Osteocyte (in vitro differentiated cells): ENCODE measurements around the gene GTF2F2. TPM values are rescaled to one million over a fixed set of nuclear protein-coding genes. Genes with fewer than 3 reads are reported as not detected.

Experiments used
- DNase-seq: peaks from one replicate; pipeline ENCODE4 v3.0.0; 2021; ENCODE audit warnings: mixed read lengths; ENCODE audit not compliant: unreplicated experiment; ENCODE audit errors: extremely low spot score
- H3K27ac Mint-ChIP-seq: one replicate; pipeline ENCODE4 v1.8.0; 2021; ENCODE audit warnings: mild to moderate bottlenecking, mixed read lengths; ENCODE audit not compliant: unreplicated experiment
- H3K27me3 Mint-ChIP-seq: one replicate; pipeline ENCODE4 v1.8.0; 2021; ENCODE audit warnings: mixed read lengths; ENCODE audit not compliant: unreplicated experiment
- H3K36me3 Mint-ChIP-seq: one replicate; pipeline ENCODE4 v1.8.0; 2021; ENCODE audit warnings: mixed read lengths; ENCODE audit not compliant: unreplicated experiment
- H3K4me1 Mint-ChIP-seq: one replicate; pipeline ENCODE4 v1.8.0; 2021; ENCODE audit warnings: mixed read lengths; ENCODE audit not compliant: unreplicated experiment
- H3K4me3 Mint-ChIP-seq: one replicate; pipeline ENCODE4 v1.8.0; 2021; ENCODE audit warnings: mild to moderate bottlenecking, moderate library complexity, mixed read lengths; ENCODE audit not compliant: unreplicated experiment
- H3K9me3 Mint-ChIP-seq: one replicate; pipeline ENCODE4 v1.8.0; 2021; ENCODE audit warnings: mixed read lengths; ENCODE audit not compliant: unreplicated experiment
- CTCF ChIP-seq: fragments of 200-600 bp; sonication (generic); IDR thresholded peaks from 2 replicates; pipeline ENCODE4 v1.5.0; 2021; ENCODE audit warnings: antibody characterized with exemption, mild to moderate bottlenecking, moderate library complexity
- total RNA-seq: library from RNA; stranded (reverse); gene quantifications from 2 replicates; pipeline ENCODE4 v1.2.1, GENCODE V29; 2021

The GTF2F2 gene
- total RNA-seq, 1 donor from 2014 or later = 15.6 TPM

GRCh38 chr13:45108716-45109101 is 11.6 kb upstream of the GTF2F2 start:
- Mint-ChIP-seq H3K36me3 (no peaks in the 10 kb centered on the region), H3K9me3 (no peaks in the 10 kb centered on the region), H3K27me3 (peaks cover 30% of the 10 kb centered on the region), H3K4me1 (no peaks in the 10 kb centered on the region), H3K27ac (no peak overlapping the region), H3K4me3 (no peak overlapping the region)
- no peak for DNase-seq
- no peak for TF ChIP-seq CTCF

GRCh38 chr13:45109102-45109720 is 11.1 kb upstream of the GTF2F2 start:
- Mint-ChIP-seq H3K27ac (no peak overlapping the region), H3K9me3 (no peaks in the 10 kb centered on the region), H3K4me3 (no peak overlapping the region), H3K4me1 (no peaks in the 10 kb centered on the region), H3K36me3 (no peaks in the 10 kb centered on the region), H3K27me3 (peaks cover 27% of the 10 kb centered on the region)
- no peak for TF ChIP-seq CTCF
- DNase-seq = no peak

GRCh38 chr13:45113233-45114224 is 6.8 kb upstream of the GTF2F2 start:
- no peak for DNase-seq
- Mint-ChIP-seq H3K4me1 (no peaks in the 10 kb centered on the region), H3K27me3 (peaks cover 17% of the 10 kb centered on the region), H3K36me3 (no peaks in the 10 kb centered on the region), H3K4me3 (no peak overlapping the region), H3K9me3 (no peaks in the 10 kb centered on the region), H3K27ac (no peak overlapping the region)
- no peak for TF ChIP-seq CTCF

- Mint-ChIP-seq H3K36me3 (no peaks in the 10 kb centered on the region), H3K4me3 (no peak overlapping the region), H3K4me1 (peaks cover 2% of the 10 kb centered on the region), H3K27ac (no peak overlapping the region), H3K9me3 (no peaks in the 10 kb centered on the region), H3K27me3 (peaks cover 5% of the 10 kb centered on the region)
- DNase-seq = no peak
- no peak for TF ChIP-seq CTCF
These were observed 780 bp upstream of the GTF2F2 start for GRCh38 chr13:45119469-45119990.
